A549 (cell line): ENCODE results near the gene SHC4. TPM values are rescaled to one million over a fixed set of nuclear protein-coding genes. Genes with fewer than 3 reads are reported as not detected.
A peak's percentile ranks its signal among the peaks of the same experiment; 100 is the strongest.

Experiments
- ATAC-seq, 2 experiments: fragments of 200-7000 bp in 1 of 2; fragments of >200 bp in 1 of 2; cut with Nextera tagmentation in 1 of 2; cut with Tn5 transposase in 1 of 2; 3 replicates each; pipeline versions ENCODE4 v1.8.0 to v1.9.1; 2018 to 2020; ENCODE audit warnings: mild to moderate bottlenecking in 1 of 2, moderate library complexity in 1 of 2
- CTCF ChIA-PET: fragments of 300-600 bp; sonication (Branson Sonifier 250); formaldehyde crosslinking; extraction: SDS; loops from one replicate; lab custom pipeline; 2021; ENCODE audit warnings: antibody characterized with exemption, inconsistent platforms; lab: Yijun Ruan, JAX
- POLR2A ChIA-PET: fragments of 350-600 bp; formaldehyde crosslinking; extraction: SDS; loops from one replicate; lab custom pipeline; 2021; ENCODE audit warnings: antibody characterized with exemption, inconsistent platforms; lab: Yijun Ruan, JAX
- DNase-seq, 2 experiments: peaks; one replicate each; pipeline versions ENCODE4 v3.0.0 to v3.0.0-alpha.2; 2011 to 2016; ENCODE audit warnings: low read depth in 1 of 2, low spot score in 1 of 2
- FAIRE-seq: peaks from 2 replicates; lab custom pipeline; 2011; peaks lifted over from hg19 to GRCh38; lab: Jason Lieb, UNC
- H3K27ac ChIP-seq, 2 experiments: fragments of >200 bp; sonication (Bioruptor Twin); formaldehyde crosslinking; 3 replicates each; pipeline ENCODE4 v1.5.1; 2016 to 2017
- H3K4me1 ChIP-seq: fragments of >200 bp; sonication (Bioruptor Twin); formaldehyde crosslinking; 3 replicates; pipeline ENCODE4 v1.6.1; 2016
- H3K4me2 ChIP-seq: fragments of >200 bp; sonication (Bioruptor Twin); formaldehyde crosslinking; 3 replicates; pipeline ENCODE4 v1.6.1; 2016
- H3K4me3 ChIP-seq: fragments of >200 bp; sonication (Bioruptor Twin); formaldehyde crosslinking; 3 replicates; pipeline ENCODE4 v1.5.1; 2016
- H3K9me3 ChIP-seq: fragments of >200 bp; sonication (Bioruptor Twin); formaldehyde crosslinking; 3 replicates; pipeline ENCODE4 v1.6.1; 2016
- BHLHE40 ChIP-seq: IDR thresholded peaks from 2 replicates; pipeline ENCODE4 v1.6.1; 2012; ENCODE audit warnings: low read depth, low read length, inconsistent platforms
- CBX2 ChIP-seq: fragments of 200-600 bp; sonication (generic); IDR thresholded peaks from 2 replicates; pipeline ENCODE4 v1.6.1; 2016; ENCODE audit warnings: low read depth, mild to moderate bottlenecking, borderline replicate concordance
- CHD2 ChIP-seq: fragments of 150-350 bp; IDR thresholded peaks from 2 replicates; pipeline ENCODE4 v1.6.1; 2014; ENCODE audit warnings: low read length; ENCODE audit not compliant: partially characterized antibody
- EHF ChIP-seq: fragments of 250-450 bp; sonication (Bioruptor Pico); IDR thresholded peaks from 2 replicates; pipeline ENCODE4 v1.5.0; 2020; ENCODE audit warnings: mild to moderate bottlenecking
- EP300 ChIP-seq, 2 experiments: fragments of >200 bp; sonication (Bioruptor Twin); formaldehyde crosslinking; IDR thresholded peaks; 2 replicates in 1 of 2; 3 replicates in 1 of 2; pipeline ENCODE4 v1.6.1; 2016 to 2017
- FOXS1 ChIP-seq: fragments of 250-450 bp; sonication (Bioruptor Pico); IDR thresholded peaks from 2 replicates; pipeline ENCODE4 v1.5.0; 2020; ENCODE audit warnings: mild to moderate bottlenecking, moderate library complexity
- HDAC2 ChIP-seq: fragments of 200-600 bp; sonication (generic); IDR thresholded peaks from 2 replicates; pipeline ENCODE4 v1.6.1; 2016
- HEYL ChIP-seq: fragments of 250-450 bp; sonication (Bioruptor Pico); IDR thresholded peaks from 2 replicates; pipeline ENCODE4 v1.8.0; 2021; ENCODE audit warnings: mild to moderate bottlenecking, moderate library complexity
- HOXA7 ChIP-seq: fragments of 250-450 bp; sonication (Bioruptor Pico); IDR thresholded peaks from 2 replicates; pipeline ENCODE4 v1.5.0; 2020; ENCODE audit warnings: mild to moderate bottlenecking, moderate library complexity
- HOXB5 ChIP-seq: fragments of 250-450 bp; sonication (Bioruptor Pico); IDR thresholded peaks from 2 replicates; pipeline ENCODE4 v1.5.0; 2020; ENCODE audit warnings: mild to moderate bottlenecking, moderate library complexity
- JUNB ChIP-seq: fragments of >200 bp; sonication (Bioruptor Twin); formaldehyde crosslinking; IDR thresholded peaks from 2 replicates; pipeline ENCODE4 v1.6.1; 2016
- KDM1A ChIP-seq: fragments of 200-600 bp; sonication (generic); IDR thresholded peaks from 2 replicates; pipeline ENCODE4 v1.6.1; 2016; ENCODE audit warnings: low read depth, mild to moderate bottlenecking
- MAFK ChIP-seq: fragments of 450-650 bp; IDR thresholded peaks from 2 replicates; pipeline ENCODE4 v1.6.1; 2014; ENCODE audit not compliant: partially characterized antibody
- MYC ChIP-seq: IDR thresholded peaks from 2 replicates; pipeline ENCODE4 v1.6.1; 2012; ENCODE audit warnings: mild to moderate bottlenecking, inconsistent platforms, low read length, improper control_type of control experiment, borderline replicate concordance
- NFE2L2 ChIP-seq: fragments of 150-350 bp; conservative IDR thresholded peaks from 2 replicates; pipeline ENCODE4 v1.6.1; 2014; ENCODE audit warnings: low read length
- NPAS2 ChIP-seq: fragments of 250-450 bp; sonication (Bioruptor Pico); IDR thresholded peaks from 2 replicates; pipeline ENCODE4 v1.8.0; 2022; ENCODE audit warnings: mild to moderate bottlenecking, moderate library complexity, borderline replicate concordance
- POLR2A ChIP-seq: IDR thresholded peaks from 2 replicates; pipeline ENCODE4 v1.6.1; 2012; ENCODE audit warnings: mild to moderate bottlenecking, low read length
- RAD21 ChIP-seq, 2 experiments: fragments of >200 bp in 1 of 2; sonication (Bioruptor Twin) in 1 of 2; formaldehyde crosslinking in 1 of 2; IDR thresholded peaks in 1 of 2; conservative IDR thresholded peaks in 1 of 2; 2 replicates in 1 of 2; 3 replicates in 1 of 2; pipeline ENCODE4 v1.6.1; 2012 to 2018; ENCODE audit warnings: inconsistent platforms in 1 of 2
- RNF2 ChIP-seq: fragments of 200-600 bp; sonication (generic); IDR thresholded peaks from 2 replicates; pipeline ENCODE4 v1.6.1; 2016; ENCODE audit warnings: low read depth, mild to moderate bottlenecking, antibody characterized with exemption, moderate library complexity, borderline replicate concordance
- SREBF2 ChIP-seq: fragments of 450-650 bp; IDR thresholded peaks from 2 replicates; pipeline ENCODE4 v1.6.1; 2014; ENCODE audit warnings: mild to moderate bottlenecking, moderate library complexity
- TFCP2L1 ChIP-seq: fragments of 250-450 bp; sonication (Bioruptor Pico); IDR thresholded peaks from 2 replicates; pipeline ENCODE4 v1.5.0; 2021; ENCODE audit warnings: mild to moderate bottlenecking
- ZC3H11A ChIP-seq: fragments of 450-650 bp; IDR thresholded peaks from 2 replicates; pipeline ENCODE4 v1.6.1; 2014; ENCODE audit warnings: antibody characterized with exemption, mild to moderate bottlenecking
- ZNF302 ChIP-seq: fragments of 250-450 bp; sonication (Bioruptor Pico); IDR thresholded peaks from 2 replicates; pipeline ENCODE4 v1.9.0; 2021; ENCODE audit warnings: inconsistent platforms, mild to moderate bottlenecking, moderate library complexity
- WGBS: methylation state at CpG from one replicate; pipeline ENCODE4 v1.1.6; 2017; ENCODE audit errors: missing lambda C conversion rate; 5-methylcytosine and 5-hydroxymethylcytosine counted together
- polyA plus RNA-seq, 4 experiments: library from polyadenylated mRNA; depleted of rRNA in 3 of 4; stranded (reverse); fragments of >200 nt; fragmentation: RNase III in 1 of 4; extraction: RNeasy Plus Mini Kit Qiagen cat#74134 plus additional on column Dnase treatment in 1 of 4; gene quantifications; 2 replicates in 3 of 4; 3 replicates in 1 of 4; pipeline ENCODE4 v1.2.3, GENCODE V29; 2011 to 2017
- TF ChIP-seq, protein P1 (sequence below): IDR thresholded peaks from 2 replicates; pipeline ENCODE4 v1.6.1; 2012
- TF ChIP-seq, protein P2 (sequence below): fragments of >200 bp; sonication (Bioruptor Twin); formaldehyde crosslinking; IDR thresholded peaks from 3 replicates; pipeline ENCODE4 v1.5.1; 2016
- TF ChIP-seq, protein P3 (sequence below): fragments of >200 bp; sonication (Bioruptor Twin); formaldehyde crosslinking; IDR thresholded peaks from 2 replicates; pipeline ENCODE4 v1.6.1; 2016
- TF ChIP-seq, protein P4 (sequence below): fragments of 200-600 bp; sonication (generic); IDR thresholded peaks from 2 replicates; pipeline ENCODE4 v1.6.1; 2016; ENCODE audit warnings: antibody characterized with exemption, mild to moderate bottlenecking, moderate library complexity

The SHC4 gene
- polyA plus RNA-seq, 2 of the 4 experiments (the other 2 are of a cell fraction) = 0.08 to 0.16 TPM

DNA sequence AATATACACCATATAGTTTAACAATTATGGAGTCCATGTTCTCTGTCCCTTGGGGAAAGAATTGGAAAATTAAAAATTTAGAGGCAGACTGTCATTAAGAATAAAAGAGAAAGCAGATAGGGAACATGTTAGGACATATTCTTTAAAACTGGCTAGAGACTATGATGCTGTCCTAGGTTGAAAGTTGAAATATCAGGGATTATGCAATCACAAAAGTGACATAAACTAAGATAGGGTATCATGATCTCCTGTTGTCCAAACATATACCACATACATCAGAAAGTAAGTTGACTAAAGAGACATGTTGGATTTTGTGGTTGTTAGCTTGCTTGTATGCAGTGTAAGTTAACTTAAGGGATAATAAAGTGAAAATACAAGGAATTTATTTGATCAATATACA lies 95.7 kb downstream of the SHC4 start:
- CTCF ChIA-PET = interaction anchor here (0.6 kb wide), 2 partner anchors 108 to 1478 kb away, joined by 3 read pairs; no protein-coding TSS in a partner anchor
- POLR2A ChIA-PET = interaction anchor here (1.5 kb wide), 1 partner anchor 10 kb away, joined by 5 read pairs; the partner anchor contains the start of gene EID1
- Histone ChIP-seq H3K4me1 (peaks cover 16% of the 10 kb centered on the region; the same call in 2 of the 3 replicates), H3K4me2 (no peak overlapping the region), H3K4me3 (no peak overlapping the region), H3K27ac (no peak overlapping the region), H3K9me3 (no peaks in the 10 kb centered on the region)
- no peak for FAIRE-seq
- no peak for ATAC-seq
- no peak for DNase-seq
- no peak for TF ChIP-seq BHLHE40
- no peak for TF ChIP-seq JUNB
- TF ChIP-seq EHF (CRISPR knock-in tag) = no peak
- no peak for TF ChIP-seq HEYL (CRISPR knock-in tag)
- no peak for TF ChIP-seq HOXA7 (CRISPR knock-in tag)
- TF ChIP-seq, protein P1, sequence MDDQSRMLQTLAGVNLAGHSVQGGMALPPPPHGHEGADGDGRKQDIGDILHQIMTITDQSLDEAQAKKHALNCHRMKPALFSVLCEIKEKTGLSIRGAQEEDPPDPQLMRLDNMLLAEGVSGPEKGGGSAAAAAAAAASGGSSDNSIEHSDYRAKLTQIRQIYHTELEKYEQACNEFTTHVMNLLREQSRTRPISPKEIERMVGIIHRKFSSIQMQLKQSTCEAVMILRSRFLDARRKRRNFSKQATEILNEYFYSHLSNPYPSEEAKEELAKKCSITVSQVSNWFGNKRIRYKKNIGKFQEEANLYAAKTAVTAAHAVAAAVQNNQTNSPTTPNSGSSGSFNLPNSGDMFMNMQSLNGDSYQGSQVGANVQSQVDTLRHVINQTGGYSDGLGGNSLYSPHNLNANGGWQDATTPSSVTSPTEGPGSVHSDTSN = no peak
- no peak for TF ChIP-seq HDAC2
- no peak for TF ChIP-seq POLR2A
- no peak for TF ChIP-seq NPAS2 (CRISPR knock-in tag)
- TF ChIP-seq, protein P2, sequence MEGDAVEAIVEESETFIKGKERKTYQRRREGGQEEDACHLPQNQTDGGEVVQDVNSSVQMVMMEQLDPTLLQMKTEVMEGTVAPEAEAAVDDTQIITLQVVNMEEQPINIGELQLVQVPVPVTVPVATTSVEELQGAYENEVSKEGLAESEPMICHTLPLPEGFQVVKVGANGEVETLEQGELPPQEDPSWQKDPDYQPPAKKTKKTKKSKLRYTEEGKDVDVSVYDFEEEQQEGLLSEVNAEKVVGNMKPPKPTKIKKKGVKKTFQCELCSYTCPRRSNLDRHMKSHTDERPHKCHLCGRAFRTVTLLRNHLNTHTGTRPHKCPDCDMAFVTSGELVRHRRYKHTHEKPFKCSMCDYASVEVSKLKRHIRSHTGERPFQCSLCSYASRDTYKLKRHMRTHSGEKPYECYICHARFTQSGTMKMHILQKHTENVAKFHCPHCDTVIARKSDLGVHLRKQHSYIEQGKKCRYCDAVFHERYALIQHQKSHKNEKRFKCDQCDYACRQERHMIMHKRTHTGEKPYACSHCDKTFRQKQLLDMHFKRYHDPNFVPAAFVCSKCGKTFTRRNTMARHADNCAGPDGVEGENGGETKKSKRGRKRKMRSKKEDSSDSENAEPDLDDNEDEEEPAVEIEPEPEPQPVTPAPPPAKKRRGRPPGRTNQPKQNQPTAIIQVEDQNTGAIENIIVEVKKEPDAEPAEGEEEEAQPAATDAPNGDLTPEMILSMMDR = no peak
- TF ChIP-seq MYC = no peak
- TF ChIP-seq RNF2 = no peak
- no peak for TF ChIP-seq MAFK
- TF ChIP-seq EP300 (IDR thresholded peaks at IDR 0.05) = no peak
- TF ChIP-seq RAD21 (conservative IDR thresholded peaks at IDR 0.05 in 1 of 2, IDR thresholded peaks at IDR 0.05 in 1 of 2) = no peak
- no peak for TF ChIP-seq NFE2L2
- no peak for TF ChIP-seq CHD2
- TF ChIP-seq SREBF2 = no peak
- no peak for TF ChIP-seq FOXS1 (CRISPR knock-in tag)
- TF ChIP-seq, all 56 proteins: peak for 0

DNA sequence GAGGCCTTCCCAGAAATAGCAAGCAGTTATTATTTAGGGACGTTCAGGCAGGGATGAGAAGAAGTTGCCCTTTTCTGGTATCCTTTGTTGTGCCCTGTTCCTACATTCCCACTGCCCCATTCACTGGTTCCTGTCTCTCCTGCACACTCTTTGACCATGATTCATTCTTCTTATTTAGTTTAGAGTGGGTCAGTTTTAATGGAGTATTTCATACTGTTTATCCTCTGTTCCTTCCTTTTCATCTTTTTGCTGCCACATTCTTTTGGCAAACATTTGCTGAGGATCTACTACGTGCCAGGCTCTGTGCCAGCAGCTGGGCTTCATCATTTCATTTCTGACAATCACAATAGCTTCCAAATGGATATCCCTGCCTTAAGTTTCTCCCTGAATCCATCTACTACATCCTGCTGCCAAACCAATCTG lies 97.6 kb downstream of the SHC4 start:
- peak overlapping the region in 1 of 2 experiments; percentile 62; a peak in 3 of 6 replicates for H3K27ac ChIP-seq
- FAIRE-seq (no peak), ATAC-seq (peak in 1 of 2 experiments; percentile 53; a peak in 2 of 6 replicates), DNase-seq (no peak)
- no peaks in the 10 kb centered on the region for H3K9me3 ChIP-seq
- POLR2A ChIA-PET = interaction anchor here (1.2 kb wide), 1 partner anchor 12 kb away, joined by 4 read pairs; the partner anchor contains the start of gene EID1
- no peak overlapping the region for H3K4me3 ChIP-seq
- CTCF ChIA-PET = interaction anchor here (0.7 to 11.2 kb wide), 3 partner anchors 98 to 1279 kb away, joined by 3 to 144 read pairs (median 3); partner anchors contain the start of gene SHC4
- TF ChIP-seq HEYL (CRISPR knock-in tag) (no peak), TFCP2L1 (no peak), EHF (CRISPR knock-in tag) (no peak)
- TF ChIP-seq, all 56 proteins: peak for 0
- WGBS = 25% methylated on average over 2 of the region's 2 CpGs
- 0 out of 3 replicates have a peak overlapping the region, but pooled peaks have one; percentile 36 for H3K4me2 ChIP-seq
- H3K4me1 ChIP-seq = peaks cover 16% of the 10 kb centered on the region; the same call in 2 of the 3 replicates

DNA sequence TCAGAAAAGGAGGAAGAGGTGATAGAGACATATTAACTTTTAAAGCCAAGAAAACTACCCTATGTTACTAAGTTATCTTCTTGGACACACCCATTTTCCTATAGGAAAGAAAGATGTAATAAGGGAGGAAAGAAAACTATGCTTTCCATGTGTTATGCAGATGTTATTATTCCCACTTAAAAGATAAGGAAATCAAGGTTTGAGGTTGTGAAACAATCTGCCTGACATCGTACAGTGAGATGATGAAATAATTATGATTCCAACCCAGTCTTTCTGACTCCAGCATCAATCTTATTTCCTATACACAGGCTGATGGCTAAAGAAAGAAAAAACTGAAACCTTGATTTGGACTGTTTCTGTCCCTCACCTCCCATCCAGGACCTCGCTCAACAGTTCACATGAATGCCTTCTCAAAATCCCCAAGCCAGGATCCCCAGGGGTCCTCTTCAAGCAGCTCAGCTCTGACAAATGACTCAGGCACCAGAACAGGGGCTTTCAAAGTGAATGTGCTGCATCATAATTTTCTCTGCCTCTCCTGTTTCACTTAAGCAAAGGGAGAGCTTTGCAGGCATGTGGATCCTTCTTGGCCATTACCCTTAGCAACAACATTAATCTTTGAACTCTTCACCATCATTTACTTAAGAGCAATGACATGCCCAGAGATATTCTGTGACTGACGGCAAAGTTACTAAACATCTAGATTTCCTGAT lies 98.2 kb downstream of the SHC4 start:
- H3K4me2 ChIP-seq = 0 out of 3 replicates have a peak overlapping the region, but pooled peaks have one; percentile 36
- peaks cover 16% of the 10 kb centered on the region; the same call in 2 of the 3 replicates for H3K4me1 ChIP-seq
- DNase-seq (no peak), ATAC-seq (no peak; a peak in 1 of 6 replicates), FAIRE-seq (no peak)
- peak overlapping the region in 1 of 2 experiments; percentile 62; a peak in 3 of 6 replicates for H3K27ac ChIP-seq
- WGBS = 58% methylated on average over 3 of the region's 3 CpGs
- ChIA-PET CTCF (interaction anchor here (1.0 to 11.2 kb wide), 4 partner anchors 99 to 1280 kb away, joined by 3 to 144 read pairs (median 5); partner anchors contain the start of gene SHC4), POLR2A (interaction anchor here (1.2 kb wide), 1 partner anchor 12 kb away, joined by 4 read pairs; the partner anchor contains the start of gene EID1)
- no peak overlapping the region for H3K4me3 ChIP-seq
- H3K9me3 ChIP-seq = no peaks in the 10 kb centered on the region
- TF ChIP-seq CBX2 (no peak), POLR2A (no peak), HEYL (CRISPR knock-in tag) (no peak), ZC3H11A (no peak), ZNF302 (CRISPR knock-in tag) (no peak), KDM1A (no peak), HOXB5 (no peak)
- TF ChIP-seq, protein P3, sequence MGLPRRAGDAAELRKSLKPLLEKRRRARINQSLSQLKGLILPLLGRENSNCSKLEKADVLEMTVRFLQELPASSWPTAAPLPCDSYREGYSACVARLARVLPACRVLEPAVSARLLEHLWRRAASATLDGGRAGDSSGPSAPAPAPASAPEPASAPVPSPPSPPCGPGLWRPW = no peak
- TF ChIP-seq, protein P4, sequence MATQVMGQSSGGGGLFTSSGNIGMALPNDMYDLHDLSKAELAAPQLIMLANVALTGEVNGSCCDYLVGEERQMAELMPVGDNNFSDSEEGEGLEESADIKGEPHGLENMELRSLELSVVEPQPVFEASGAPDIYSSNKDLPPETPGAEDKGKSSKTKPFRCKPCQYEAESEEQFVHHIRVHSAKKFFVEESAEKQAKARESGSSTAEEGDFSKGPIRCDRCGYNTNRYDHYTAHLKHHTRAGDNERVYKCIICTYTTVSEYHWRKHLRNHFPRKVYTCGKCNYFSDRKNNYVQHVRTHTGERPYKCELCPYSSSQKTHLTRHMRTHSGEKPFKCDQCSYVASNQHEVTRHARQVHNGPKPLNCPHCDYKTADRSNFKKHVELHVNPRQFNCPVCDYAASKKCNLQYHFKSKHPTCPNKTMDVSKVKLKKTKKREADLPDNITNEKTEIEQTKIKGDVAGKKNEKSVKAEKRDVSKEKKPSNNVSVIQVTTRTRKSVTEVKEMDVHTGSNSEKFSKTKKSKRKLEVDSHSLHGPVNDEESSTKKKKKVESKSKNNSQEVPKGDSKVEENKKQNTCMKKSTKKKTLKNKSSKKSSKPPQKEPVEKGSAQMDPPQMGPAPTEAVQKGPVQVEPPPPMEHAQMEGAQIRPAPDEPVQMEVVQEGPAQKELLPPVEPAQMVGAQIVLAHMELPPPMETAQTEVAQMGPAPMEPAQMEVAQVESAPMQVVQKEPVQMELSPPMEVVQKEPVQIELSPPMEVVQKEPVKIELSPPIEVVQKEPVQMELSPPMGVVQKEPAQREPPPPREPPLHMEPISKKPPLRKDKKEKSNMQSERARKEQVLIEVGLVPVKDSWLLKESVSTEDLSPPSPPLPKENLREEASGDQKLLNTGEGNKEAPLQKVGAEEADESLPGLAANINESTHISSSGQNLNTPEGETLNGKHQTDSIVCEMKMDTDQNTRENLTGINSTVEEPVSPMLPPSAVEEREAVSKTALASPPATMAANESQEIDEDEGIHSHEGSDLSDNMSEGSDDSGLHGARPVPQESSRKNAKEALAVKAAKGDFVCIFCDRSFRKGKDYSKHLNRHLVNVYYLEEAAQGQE = no peak
